GM12892 (cell line): ENCODE data around the gene CCL19. TPM values are rescaled to one million over a fixed set of nuclear protein-coding genes. Genes with fewer than 3 reads are reported as not detected.
"Not testable (repeated sequence)": the region's sequence is repeated elsewhere in the genome, so short reads cannot be mapped to it uniquely, and the experiment has no call there.

Source experiments
- DNase-seq: peaks from one replicate; pipeline ENCODE4 v3.0.0; 2011; ENCODE audit not compliant: insufficient read length
- FAIRE-seq: peaks from 2 replicates; lab custom pipeline; 2011; peaks lifted over from hg19 to GRCh38; lab: Jason Lieb, UNC
- POLR2A ChIP-seq: IDR thresholded peaks from 2 replicates; pipeline ENCODE4 v1.6.1; 2011; ENCODE audit warnings: low read depth, low read length, control low read depth
- POLR2AphosphoS5 ChIP-seq: IDR thresholded peaks from 2 replicates; pipeline ENCODE4 v1.6.1; 2011; ENCODE audit warnings: low read depth, low read length, control low read depth
- TAF1 ChIP-seq: IDR thresholded peaks from 2 replicates; pipeline ENCODE4 v1.6.1; 2011; ENCODE audit warnings: low read depth, mild to moderate bottlenecking, control low read depth, low read length, borderline replicate concordance
- polyA plus RNA-seq: library from polyadenylated mRNA; unstranded; fragments of >200 nt; gene quantifications from one replicate; pipeline ENCODE4 v1.2.1, GENCODE V29; 2012; ENCODE audit warnings: missing spikeins, inconsistent platforms; ENCODE audit not compliant: missing spikeins

CCL19 gene
- polyA plus RNA-seq, result 1.2 TPM

DNA sequence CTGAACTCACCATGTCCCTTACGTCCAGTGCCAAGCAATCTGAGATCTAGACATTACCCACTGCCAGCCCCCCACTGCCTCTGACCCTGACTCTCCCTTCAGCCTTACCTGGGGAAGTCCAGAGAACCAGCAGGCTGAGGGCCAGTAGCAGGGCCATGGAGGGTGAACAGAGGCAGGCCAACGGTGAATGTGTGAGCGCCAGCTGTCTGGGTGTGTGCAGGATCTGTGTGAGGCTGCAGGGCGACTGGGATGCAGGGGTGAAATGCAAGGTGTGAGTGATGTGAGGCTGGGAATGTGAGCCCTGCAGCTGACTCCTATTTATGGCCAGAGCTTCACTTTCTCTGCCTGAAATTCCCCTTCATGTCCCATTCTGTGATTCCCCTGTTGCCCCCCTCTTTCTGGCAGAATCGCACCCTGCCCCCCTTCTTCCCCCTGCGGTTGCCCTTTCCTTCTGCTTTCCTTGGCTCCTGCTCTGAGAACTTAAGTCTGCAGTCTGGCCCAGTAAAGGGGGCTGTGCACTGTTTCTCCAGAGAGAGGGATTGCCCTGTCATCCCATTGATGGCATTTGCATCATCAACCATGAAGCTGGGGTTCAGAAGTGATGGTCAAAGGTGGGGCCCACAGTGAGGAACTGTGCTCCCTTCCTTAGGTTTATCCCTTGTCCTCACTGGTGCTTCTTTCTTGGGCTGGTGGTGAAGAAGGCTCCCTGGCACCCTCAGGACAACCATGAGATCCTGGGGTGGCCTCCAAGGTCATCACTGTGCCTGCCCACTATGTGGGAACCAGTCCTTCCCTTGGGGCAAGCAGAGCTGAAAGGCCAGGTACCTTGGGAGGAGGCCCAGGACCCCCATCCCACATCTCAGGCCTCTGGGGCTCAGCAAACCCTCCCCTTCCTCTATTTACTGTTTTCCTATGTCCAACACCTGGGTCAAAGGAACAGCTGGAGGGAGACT, at the start of gene CCL19:
CCL19 (minus strand) TSS at position 294 of the 953 bp plus-strand sequence; CDS start at position 157, 137 bp downstream.
- FAIRE-seq, result no peak
- DNase-seq, result no peak
- TF ChIP-seq POLR2A (no peak), TAF1 (no peak), POLR2AphosphoS5 (no peak)

GRCh38 chr9:34740176-34740575, 49.1 kb upstream of the CCL19 start:
- FAIRE-seq, DNase-seq: not testable (repeated sequence)

DNA sequence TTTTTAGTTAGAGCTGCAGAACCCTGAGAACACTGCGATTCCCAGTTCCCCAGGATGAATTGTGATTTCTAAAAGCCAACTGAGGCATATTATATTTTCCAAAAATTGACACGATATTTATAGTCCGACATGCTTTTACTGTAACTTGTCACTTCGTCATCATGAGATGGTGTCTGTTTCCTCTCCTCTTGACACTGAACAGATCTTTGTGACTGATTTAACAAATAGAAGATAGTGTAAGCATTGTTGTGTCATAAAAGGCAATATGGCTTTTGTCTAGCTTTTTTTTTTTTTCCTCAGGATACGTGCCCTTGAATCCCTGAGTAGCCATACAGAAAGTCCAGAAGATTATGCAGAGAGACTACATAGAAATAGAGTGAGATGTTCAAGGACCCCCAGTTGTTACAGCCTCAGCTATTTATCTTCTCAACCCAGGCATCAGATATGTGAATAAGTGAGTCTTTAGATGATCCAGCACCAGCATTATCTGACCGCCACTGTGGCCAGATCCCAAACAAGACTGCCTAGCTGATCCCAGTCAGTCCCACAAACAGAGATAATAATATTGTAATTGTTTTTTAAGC, 46.7 kb upstream of the CCL19 start:
- DNase-seq (no peak), FAIRE-seq (no peak)
- TF ChIP-seq TAF1 (no peak), POLR2A (no peak), POLR2AphosphoS5 (no peak)

- DNase-seq (no peak), FAIRE-seq (no peak)
- TF ChIP-seq POLR2AphosphoS5 (no peak), TAF1 (no peak), POLR2A (no peak)
Observed at GRCh38 chr9:34734720-34735119, 43.6 kb upstream of the CCL19 start.

GRCh38 chr9:34732886-34733285, 41.8 kb upstream of the CCL19 start:
- FAIRE-seq, result no peak
- TF ChIP-seq TAF1 (no peak), POLR2AphosphoS5 (no peak), POLR2A (no peak)
- no peak for DNase-seq

- TF ChIP-seq TAF1 (no peak), POLR2AphosphoS5 (no peak), POLR2A (no peak)
- FAIRE-seq, result no peak
- DNase-seq, result no peak
Observed at GRCh38 chr9:34732478-34732877, 41.4 kb upstream of the CCL19 start.

GRCh38 chr9:34723141-34723540, 32.1 kb upstream of the CCL19 start:
- TF ChIP-seq POLR2AphosphoS5, result no peak
- no peak for TF ChIP-seq TAF1
- no peak for TF ChIP-seq POLR2A
- DNase-seq, result no peak
- FAIRE-seq, result no peak

DNA sequence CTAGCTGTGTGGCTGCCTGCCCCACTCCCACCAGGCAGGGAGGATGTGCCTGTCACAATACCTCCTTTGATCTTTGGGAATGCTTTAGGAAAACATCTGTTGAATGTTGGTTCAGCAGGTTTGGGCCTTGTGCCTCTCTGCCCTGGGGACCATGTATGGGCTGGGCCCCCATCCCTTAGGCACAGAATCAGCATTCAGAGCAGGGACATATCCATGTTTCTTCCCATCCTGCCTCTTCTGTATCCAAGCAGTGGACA, 28.6 kb upstream of the CCL19 start:
- not testable (repeated sequence) for DNase-seq, FAIRE-seq

GRCh38 chr9:34719021-34719768, 28.1 kb upstream of the CCL19 start:
- DNase-seq, result no peak
- FAIRE-seq, result no peak
- TF ChIP-seq TAF1 (no peak), POLR2A (no peak), POLR2AphosphoS5 (no peak)

DNA sequence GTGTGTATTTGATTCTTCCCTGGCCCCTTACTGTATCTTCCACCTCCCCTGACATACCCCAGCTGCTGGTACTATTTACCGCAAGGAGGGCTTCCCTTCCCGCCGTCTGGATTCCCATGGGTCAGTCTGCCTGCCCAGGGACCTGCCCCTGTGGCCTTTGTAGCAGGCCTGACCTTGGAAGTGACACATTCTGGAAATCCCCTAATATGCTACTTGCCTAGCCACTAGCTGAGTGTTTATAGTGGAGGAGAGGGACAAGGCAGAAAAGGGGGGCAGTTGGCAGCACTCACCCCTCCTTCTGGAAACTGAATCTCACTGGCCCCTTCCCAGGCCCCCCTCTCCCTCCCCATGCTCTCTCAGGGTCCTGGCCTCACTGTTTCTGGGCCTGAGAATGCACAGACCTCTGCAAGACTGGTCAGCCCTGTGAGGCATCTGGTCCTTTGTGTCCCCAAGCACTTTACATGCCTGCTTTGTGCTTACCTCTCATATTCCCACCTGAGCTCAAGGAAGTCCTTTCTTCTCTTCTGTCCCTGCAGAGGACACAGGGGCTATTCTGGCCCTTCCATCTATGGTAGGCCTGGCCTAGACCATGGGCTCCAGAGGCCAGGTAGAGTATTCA, 27.0 kb upstream of the CCL19 start:
- DNase-seq (no peak), FAIRE-seq (no peak)
- TF ChIP-seq POLR2A, result no peak
- no peak for TF ChIP-seq TAF1
- TF ChIP-seq POLR2AphosphoS5, result no peak

GRCh38 chr9:34716711-34717110, 25.6 kb upstream of the CCL19 start:
- TF ChIP-seq TAF1 (no peak), POLR2A (no peak), POLR2AphosphoS5 (no peak)

DNA sequence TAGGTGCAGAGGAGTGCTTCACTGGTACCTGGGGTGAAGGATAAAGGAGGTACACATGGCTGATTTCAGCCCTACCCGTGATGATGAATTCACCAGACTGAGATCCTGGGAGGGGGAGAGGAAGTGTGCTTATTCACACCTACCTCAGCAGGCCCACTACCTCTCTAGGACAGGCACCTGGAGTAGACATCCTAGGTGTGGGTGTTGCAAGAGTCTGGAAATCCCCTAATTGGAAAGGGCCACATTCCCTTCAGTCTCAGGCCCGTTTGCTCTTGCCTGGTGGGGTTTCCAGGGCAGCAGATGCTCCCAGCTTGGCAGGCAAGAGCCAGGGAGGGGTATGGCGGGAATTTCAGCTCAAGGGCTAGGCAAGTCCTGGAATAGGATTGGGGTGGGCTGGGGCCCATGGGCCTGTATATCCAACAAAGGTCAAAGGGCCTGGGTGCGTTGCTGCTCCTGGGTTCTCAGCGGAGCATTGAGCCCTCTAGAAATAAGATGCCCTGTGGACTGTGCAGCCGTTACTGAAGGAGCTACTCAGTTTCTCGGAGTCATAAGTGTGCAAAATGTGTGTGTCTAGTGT, 24.7 kb upstream of the CCL19 start:
- FAIRE-seq (no peak), DNase-seq (no peak)
- TF ChIP-seq TAF1 (no peak), POLR2AphosphoS5 (no peak), POLR2A (no peak)

More at GRCh38 chr9:34716711-34717110, 25.6 kb upstream of the CCL19 start:
- DNase-seq, result no peak
- no peak for FAIRE-seq
